Neural progenitor cell (in vitro differentiated cells): ENCODE results near the gene UHRF1.

Source experiments
- EZH2 ChIP-seq: fragments of 200-600 bp; sonication (generic); IDR thresholded peaks from 2 replicates; pipeline ENCODE4 v1.6.1; 2017; ENCODE audit warnings: antibody characterized with exemption, mild to moderate bottlenecking, moderate library complexity
- EZH2phosphoT487 ChIP-seq: fragments of 200-600 bp; sonication (generic); IDR thresholded peaks from 2 replicates; pipeline ENCODE4 v1.6.1; 2017; ENCODE audit warnings: antibody characterized with exemption
- TF ChIP-seq, protein P1 (sequence below): fragments of 200-600 bp; sonication (generic); IDR thresholded peaks from 2 replicates; pipeline ENCODE4 v1.5.1; 2017; ENCODE audit warnings: antibody characterized with exemption, mild to moderate bottlenecking

DNA sequence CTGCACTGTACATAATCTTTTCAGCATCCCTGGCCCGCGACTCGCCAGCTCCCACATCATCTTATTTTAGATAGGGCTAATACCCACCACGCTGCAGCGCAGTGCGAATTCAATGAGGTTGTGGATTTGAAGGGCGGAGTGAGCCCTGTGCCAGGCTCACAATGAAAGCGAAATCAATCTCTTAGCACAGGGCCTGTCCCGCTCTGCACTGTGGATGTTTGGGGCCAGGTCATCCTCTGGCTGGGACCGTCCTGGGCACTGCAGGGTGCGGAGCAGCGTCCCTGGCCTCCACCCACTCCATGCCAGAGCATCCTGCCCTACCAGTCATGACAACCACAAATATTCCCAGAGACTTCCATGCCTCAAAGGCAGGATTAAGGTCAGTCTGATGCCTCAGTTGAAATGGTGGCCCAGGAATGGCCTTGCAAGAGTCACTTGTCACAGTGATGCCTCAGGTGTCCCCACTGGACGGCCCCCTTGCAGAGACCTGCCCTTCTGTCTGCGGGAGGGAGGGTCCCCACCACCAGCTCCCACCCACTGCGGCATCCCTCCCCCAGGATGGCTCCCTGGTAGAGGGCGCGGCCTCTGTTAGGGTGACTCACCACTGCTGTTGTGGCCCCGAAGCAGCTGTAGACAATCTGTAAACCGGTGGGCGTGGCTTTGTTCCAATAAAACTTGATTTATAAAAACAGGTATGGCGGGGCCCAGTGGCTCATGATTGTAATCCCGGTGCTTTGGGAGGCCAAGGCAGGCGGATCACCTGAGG is 5.6 kb downstream of the UHRF1 start:
- TF ChIP-seq, protein P1, sequence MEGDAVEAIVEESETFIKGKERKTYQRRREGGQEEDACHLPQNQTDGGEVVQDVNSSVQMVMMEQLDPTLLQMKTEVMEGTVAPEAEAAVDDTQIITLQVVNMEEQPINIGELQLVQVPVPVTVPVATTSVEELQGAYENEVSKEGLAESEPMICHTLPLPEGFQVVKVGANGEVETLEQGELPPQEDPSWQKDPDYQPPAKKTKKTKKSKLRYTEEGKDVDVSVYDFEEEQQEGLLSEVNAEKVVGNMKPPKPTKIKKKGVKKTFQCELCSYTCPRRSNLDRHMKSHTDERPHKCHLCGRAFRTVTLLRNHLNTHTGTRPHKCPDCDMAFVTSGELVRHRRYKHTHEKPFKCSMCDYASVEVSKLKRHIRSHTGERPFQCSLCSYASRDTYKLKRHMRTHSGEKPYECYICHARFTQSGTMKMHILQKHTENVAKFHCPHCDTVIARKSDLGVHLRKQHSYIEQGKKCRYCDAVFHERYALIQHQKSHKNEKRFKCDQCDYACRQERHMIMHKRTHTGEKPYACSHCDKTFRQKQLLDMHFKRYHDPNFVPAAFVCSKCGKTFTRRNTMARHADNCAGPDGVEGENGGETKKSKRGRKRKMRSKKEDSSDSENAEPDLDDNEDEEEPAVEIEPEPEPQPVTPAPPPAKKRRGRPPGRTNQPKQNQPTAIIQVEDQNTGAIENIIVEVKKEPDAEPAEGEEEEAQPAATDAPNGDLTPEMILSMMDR = no peak
- TF ChIP-seq EZH2 (no peak), EZH2phosphoT487 (no peak)
